SU-DHL-6 (cell line): ENCODE measurements around the gene EXOC4.

Experiments used
- H2AFZ ChIP-seq: fragments of 200-600 bp; sonication (generic); 2 replicates; pipeline ENCODE4 v1.6.1; 2014; ENCODE audit warnings: low read depth, mild to moderate bottlenecking, moderate library complexity, mixed read lengths, antibody characterized with exemption, low read length; ENCODE audit not compliant: severe bottlenecking
- H3F3A ChIP-seq: fragments of 200-600 bp; shearing (Covaris generic); 2 replicates; pipeline ENCODE4 v1.6.0; 2016; ENCODE audit warnings: antibody characterized with exemption, mild to moderate bottlenecking; ENCODE audit not compliant: insufficient read depth
- H3K27ac ChIP-seq: fragments of 200-600 bp; sonication (generic); 2 replicates; pipeline ENCODE4 v1.5.1; 2016; ENCODE audit warnings: low read depth, mild to moderate bottlenecking, low read length, moderate library complexity, mixed read lengths
- H3K27me3 ChIP-seq: fragments of 200-600 bp; sonication (generic), shearing (Covaris generic); 2 replicates; pipeline ENCODE4 v1.6.0; 2014; ENCODE audit warnings: mild to moderate bottlenecking, low read length
- H3K36me3 ChIP-seq: fragments of 200-600 bp; sonication (generic); 2 replicates; pipeline ENCODE4 v1.6.1; 2014; ENCODE audit warnings: mild to moderate bottlenecking, low read length, mixed read lengths
- H3K4me2 ChIP-seq: fragments of 300-600, 200-600 bp; shearing (Covaris generic), sonication (generic); 2 replicates; pipeline ENCODE4 v1.6.0; 2014; ENCODE audit warnings: low read length, low read depth, mild to moderate bottlenecking; ENCODE audit not compliant: poor library complexity, severe bottlenecking
- H3K4me3 ChIP-seq: fragments of 200-600 bp; sonication (generic); 2 replicates; pipeline ENCODE4 v1.5.1; 2014; ENCODE audit warnings: antibody characterized with exemption, low read length, mild to moderate bottlenecking, mixed read lengths; ENCODE audit not compliant: insufficient read depth, poor library complexity, severe bottlenecking
- H3K79me2 ChIP-seq: fragments of 200-600 bp; sonication (generic); 2 replicates; pipeline ENCODE4 v1.6.1; 2014; ENCODE audit warnings: mild to moderate bottlenecking, low read length, moderate library complexity; ENCODE audit not compliant: insufficient read depth
- H3K9ac ChIP-seq: fragments of 200-600 bp; sonication (generic); 2 replicates; pipeline ENCODE4 v1.7.0; 2014; ENCODE audit warnings: mild to moderate bottlenecking, low read length
- H3K9me2 ChIP-seq: fragments of 200-600 bp; sonication (generic); replicated peaks from 2 replicates; pipeline ENCODE4 v1.6.1; 2014; ENCODE audit warnings: low read length; ENCODE audit not compliant: insufficient read depth
- H3K9me3 ChIP-seq: fragments of 200-600 bp; sonication (generic); 2 replicates; pipeline ENCODE4 v1.6.1; 2014; ENCODE audit warnings: low read length, mixed read lengths; ENCODE audit not compliant: insufficient read depth
- H4K20me1 ChIP-seq: fragments of 200-600 bp; sonication (generic); 2 replicates; pipeline ENCODE4 v1.6.1; 2014; ENCODE audit warnings: low read depth, mild to moderate bottlenecking, antibody characterized with exemption, low read length, moderate library complexity, mixed read lengths
- EZH2phosphoT487 ChIP-seq: fragments of 200-600 bp; sonication (generic), shearing (Covaris generic); conservative IDR thresholded peaks from 2 replicates; pipeline ENCODE4 v1.6.1; 2018; ENCODE audit warnings: mild to moderate bottlenecking, antibody characterized with exemption, low read length, moderate library complexity, mixed read lengths
- TF ChIP-seq, protein P1 (sequence below): fragments of 200-600 bp; sonication (generic); IDR thresholded peaks from one replicate; pipeline ENCODE4 v1.5.1; 2017; ENCODE audit warnings: antibody characterized with exemption, mild to moderate bottlenecking, low read length, moderate library complexity; ENCODE audit not compliant: insufficient read depth, poor library complexity, severe bottlenecking

EXOC4 gene

DNA sequence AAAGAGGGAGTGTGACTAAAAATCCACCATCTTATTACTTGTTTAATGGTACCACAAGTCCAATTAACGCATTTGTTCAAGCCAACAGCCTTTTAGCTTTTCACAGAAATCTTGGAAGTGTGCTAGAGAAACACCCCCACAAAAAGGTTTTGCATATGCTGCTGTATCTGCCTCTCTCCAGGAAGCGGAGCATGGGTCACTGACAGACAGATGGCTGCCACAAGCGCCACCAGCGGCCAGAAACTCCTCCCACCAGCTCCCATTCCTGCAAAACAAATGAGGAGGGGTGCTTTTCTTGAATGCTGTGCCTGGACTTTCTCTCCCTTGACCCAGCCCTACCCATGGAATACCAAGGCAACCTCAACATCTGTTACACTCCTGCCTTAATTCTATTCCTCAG lies 698.0 kb downstream of the EXOC4 start:
- Histone ChIP-seq H2AFZ (no peak overlapping the region), H3K9me2 (no peaks in the 10 kb centered on the region), H3K27ac (no peak overlapping the region), H3K9ac (no peak overlapping the region), H3K4me3 (no peak overlapping the region), H4K20me1 (no peaks in the 10 kb centered on the region), H3K4me2 (no peak overlapping the region), H3K79me2 (no peaks in the 10 kb centered on the region), H3F3A (no peaks in the 10 kb centered on the region), H3K27me3 (no peaks in the 10 kb centered on the region), H3K9me3 (no peaks in the 10 kb centered on the region), H3K36me3 (no peaks in the 10 kb centered on the region)
- TF ChIP-seq, protein P1, sequence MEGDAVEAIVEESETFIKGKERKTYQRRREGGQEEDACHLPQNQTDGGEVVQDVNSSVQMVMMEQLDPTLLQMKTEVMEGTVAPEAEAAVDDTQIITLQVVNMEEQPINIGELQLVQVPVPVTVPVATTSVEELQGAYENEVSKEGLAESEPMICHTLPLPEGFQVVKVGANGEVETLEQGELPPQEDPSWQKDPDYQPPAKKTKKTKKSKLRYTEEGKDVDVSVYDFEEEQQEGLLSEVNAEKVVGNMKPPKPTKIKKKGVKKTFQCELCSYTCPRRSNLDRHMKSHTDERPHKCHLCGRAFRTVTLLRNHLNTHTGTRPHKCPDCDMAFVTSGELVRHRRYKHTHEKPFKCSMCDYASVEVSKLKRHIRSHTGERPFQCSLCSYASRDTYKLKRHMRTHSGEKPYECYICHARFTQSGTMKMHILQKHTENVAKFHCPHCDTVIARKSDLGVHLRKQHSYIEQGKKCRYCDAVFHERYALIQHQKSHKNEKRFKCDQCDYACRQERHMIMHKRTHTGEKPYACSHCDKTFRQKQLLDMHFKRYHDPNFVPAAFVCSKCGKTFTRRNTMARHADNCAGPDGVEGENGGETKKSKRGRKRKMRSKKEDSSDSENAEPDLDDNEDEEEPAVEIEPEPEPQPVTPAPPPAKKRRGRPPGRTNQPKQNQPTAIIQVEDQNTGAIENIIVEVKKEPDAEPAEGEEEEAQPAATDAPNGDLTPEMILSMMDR, result no peak

DNA sequence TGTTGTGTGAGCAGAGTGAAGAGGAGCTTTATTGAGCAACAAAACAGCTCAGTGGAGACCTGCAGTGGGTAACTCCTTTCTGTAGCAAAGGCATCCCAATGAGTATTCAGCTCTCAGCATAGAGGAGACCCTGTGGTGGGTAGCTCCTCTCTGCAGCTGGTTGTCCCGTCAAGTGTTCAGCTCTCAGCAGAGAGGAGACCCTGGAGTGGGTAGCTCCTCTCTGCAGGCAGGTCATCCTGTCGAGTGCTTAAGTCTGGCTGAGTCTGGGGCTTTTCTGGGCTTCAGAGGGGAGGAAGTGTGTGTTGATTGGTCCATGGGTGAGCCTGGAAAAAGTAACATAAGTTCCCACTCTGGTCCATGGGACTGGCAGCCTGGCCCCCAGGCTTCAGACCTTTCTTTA lies 702.3 kb downstream of the EXOC4 start:
- TF ChIP-seq EZH2phosphoT487, result no peak
- TF ChIP-seq, protein P1, result no peak
- H3F3A ChIP-seq, result no peaks in the 10 kb centered on the region
- H2AFZ ChIP-seq, result no peak overlapping the region
- no peaks in the 10 kb centered on the region for H3K36me3 ChIP-seq
- H3K27me3 ChIP-seq, result no peaks in the 10 kb centered on the region
- no peaks in the 10 kb centered on the region for H4K20me1 ChIP-seq
- no peak overlapping the region for H3K9ac ChIP-seq
- no peak overlapping the region for H3K4me3 ChIP-seq
- no peaks in the 10 kb centered on the region for H3K9me2 ChIP-seq
- H3K4me2 ChIP-seq, result no peak overlapping the region
- H3K79me2 ChIP-seq, result no peaks in the 10 kb centered on the region
- no peaks in the 10 kb centered on the region for H3K9me3 ChIP-seq
- no peak overlapping the region for H3K27ac ChIP-seq

DNA sequence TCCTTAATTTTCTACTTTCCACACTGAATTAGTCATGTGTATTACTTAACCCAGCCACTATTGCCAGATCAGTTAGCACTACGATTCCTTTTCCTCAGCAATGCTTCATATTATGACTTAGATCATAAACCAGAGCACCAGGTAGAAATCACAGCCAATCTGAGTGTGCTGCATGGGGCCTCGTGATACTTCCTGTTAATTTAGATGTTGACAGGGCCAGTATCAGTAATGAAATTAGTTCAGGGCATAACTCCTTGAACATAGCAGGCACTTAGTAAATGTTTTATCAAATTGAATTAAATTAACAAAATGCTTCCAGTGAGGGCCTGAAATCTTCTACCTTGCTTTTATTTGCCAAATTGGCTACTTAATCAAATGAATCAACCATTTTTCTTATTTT lies 705.0 kb downstream of the EXOC4 start:
- Histone ChIP-seq H4K20me1 (no peaks in the 10 kb centered on the region), H2AFZ (no peak overlapping the region), H3F3A (no peaks in the 10 kb centered on the region), H3K4me3 (no peak overlapping the region), H3K9me3 (no peaks in the 10 kb centered on the region), H3K79me2 (no peaks in the 10 kb centered on the region), H3K27me3 (no peaks in the 10 kb centered on the region), H3K9ac (no peak overlapping the region), H3K27ac (no peak overlapping the region), H3K9me2 (no peaks in the 10 kb centered on the region), H3K36me3 (no peaks in the 10 kb centered on the region), H3K4me2 (no peak overlapping the region)
- TF ChIP-seq, protein P1, result no peak
- TF ChIP-seq EZH2phosphoT487, result no peak

DNA sequence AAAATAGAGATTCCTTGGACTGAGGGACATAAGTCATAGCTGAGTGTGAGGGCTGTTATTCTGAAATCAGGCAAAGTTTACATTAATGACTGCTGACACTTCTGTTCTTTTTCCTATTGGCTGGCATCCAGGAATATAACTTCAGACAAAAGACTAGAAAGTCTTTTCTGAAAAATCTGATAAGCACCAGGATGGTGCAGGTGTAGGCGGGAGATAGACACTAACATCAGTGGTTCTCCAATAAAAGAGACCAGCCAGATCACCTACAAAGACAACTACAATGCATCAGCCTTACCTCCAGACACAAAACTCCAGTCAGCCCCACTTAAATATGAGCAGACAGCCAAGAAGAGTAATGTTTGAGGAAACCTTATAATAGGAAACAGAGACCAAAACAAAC lies 705.9 kb downstream of the EXOC4 start:
- Histone ChIP-seq H3K9me3 (no peaks in the 10 kb centered on the region), H3K4me3 (no peak overlapping the region), H3K79me2 (no peaks in the 10 kb centered on the region), H3K27ac (no peak overlapping the region), H3K36me3 (no peaks in the 10 kb centered on the region), H3K9ac (no peak overlapping the region), H2AFZ (no peak overlapping the region), H3K4me2 (no peak overlapping the region), H3F3A (no peaks in the 10 kb centered on the region), H3K9me2 (no peaks in the 10 kb centered on the region), H4K20me1 (no peaks in the 10 kb centered on the region), H3K27me3 (no peaks in the 10 kb centered on the region)
- TF ChIP-seq, protein P1, result no peak
- TF ChIP-seq EZH2phosphoT487, result no peak
